CD4-positive, alpha-beta T cell (primary cell): Measurements from ENCODE around the gene PRKAR1A. TPM values are rescaled to one million over a fixed set of nuclear protein-coding genes. Genes with fewer than 3 reads are reported as not detected.

Experiments used
- ATAC-seq: fragments of 200-7000 bp; cut with Tn5 transposase; one replicate; pipeline ENCODE4 v1.10.0; 2022; ENCODE audit warnings: mild to moderate bottlenecking; ENCODE audit not compliant: poor library complexity
- CTCF ChIA-PET: fragments of 350-600 bp; sonication (Branson Sonifier 250); formaldehyde crosslinking; loops from one replicate; lab custom pipeline; 2021; ENCODE audit warnings: antibody characterized with exemption, inconsistent platforms; lab: Charles Lee
- POLR2A ChIA-PET: fragments of 350-600 bp; sonication (Branson Sonifier 250); formaldehyde crosslinking; loops from one replicate; lab custom pipeline; 2021; ENCODE audit warnings: antibody characterized with exemption, inconsistent platforms; lab: Charles Lee
- DNase-seq, 14 experiments: peaks; one replicate each; pipeline ENCODE4 v3.0.0-alpha.2; 2013 to 2020; ENCODE audit warnings: mixed read lengths in 2 of 14
- H3K27ac ChIP-seq, 2 donors: one replicate each; pipeline versions ENCODE4 v1.5.1 to v1.7.0; 2013; ENCODE audit warnings: low read length in 2 of 2, low read depth in 1 of 2, mild to moderate bottlenecking in 1 of 2
- H3K27me3 ChIP-seq, 2 experiments: 1 replicate in 1 of 2; 2 replicates in 1 of 2; pipeline versions ENCODE4 v1.6.1 to v1.7.0; 2013; ENCODE audit warnings: low read length in 2 of 2, control low read depth in 1 of 2, mild to moderate bottlenecking in 1 of 2, moderate library complexity in 1 of 2; ENCODE audit not compliant: insufficient read depth in 2 of 2, control insufficient read depth in 1 of 2
- H3K36me3 ChIP-seq: one replicate; pipeline ENCODE4 v1.6.1; 2013; ENCODE audit warnings: low read length, control low read depth; ENCODE audit not compliant: insufficient read depth
- H3K4me1 ChIP-seq: one replicate; pipeline ENCODE4 v1.6.1; 2013; ENCODE audit warnings: low read length, control low read depth; ENCODE audit not compliant: insufficient read depth
- H3K4me3 ChIP-seq: one replicate; pipeline ENCODE4 v1.5.1; 2013; ENCODE audit warnings: mild to moderate bottlenecking, low read length, moderate library complexity
- H3K9me3 ChIP-seq, 2 experiments: 1 replicate in 1 of 2; 2 replicates in 1 of 2; pipeline versions ENCODE4 v1.6.1 to v1.7.0; 2013; ENCODE audit warnings: low read length in 2 of 2, mild to moderate bottlenecking in 2 of 2, control low read depth in 1 of 2, moderate library complexity in 1 of 2; ENCODE audit not compliant: control insufficient read depth in 1 of 2, insufficient read depth in 1 of 2
- H3K27ac Mint-ChIP-seq: one replicate; pipeline ENCODE4 v1.8.0; 2020; ENCODE audit warnings: mixed read lengths
- H3K27me3 Mint-ChIP-seq: one replicate; pipeline ENCODE4 v1.8.0; 2021; ENCODE audit warnings: mixed read lengths
- H3K36me3 Mint-ChIP-seq: one replicate; pipeline ENCODE4 v1.8.0; 2021; ENCODE audit warnings: low read depth, mixed read lengths
- H3K4me1 Mint-ChIP-seq: one replicate; pipeline ENCODE4 v1.8.0; 2021; ENCODE audit warnings: low read depth, mixed read lengths
- H3K4me3 Mint-ChIP-seq: one replicate; pipeline ENCODE4 v1.8.0; 2020; ENCODE audit warnings: mild to moderate bottlenecking, mixed read lengths
- H3K9me3 Mint-ChIP-seq: one replicate; pipeline ENCODE4 v1.8.0; 2020; ENCODE audit warnings: mixed read lengths
- CTCF ChIP-seq: fragments of 200-600 bp; IDR thresholded peaks from one replicate; pipeline ENCODE4 v1.8.0; 2022; ENCODE audit warnings: antibody characterized with exemption, mild to moderate bottlenecking
- intact Hi-C, 2 experiments: fragments of 100-400 bp; cut with DNase I in 1 of 2; cut with micrococcal nuclease in 1 of 2; formaldehyde crosslinking; loops; one replicate each; pipeline versions ENCODE4 v1.15.1 to v1.9.0; 2023 to 2025; cut with DNase I, micrococcal nuclease
- total RNA-seq, 174 experiments: library from RNA in 2 of 174; stranded (reverse) in 2 of 174; gene quantifications; one replicate each; pipeline ENCODE4 v1.2.3 and lab custom pipeline; 2021 to 2026

PRKAR1A gene
- total RNA-seq, 2 experiments from 2014 or later = 88.8 to 89.1 TPM

- H3K27me3 Mint-ChIP-seq = peaks cover 19% of the 10 kb centered on the region
- H3K27ac ChIP-seq = no peak overlapping the region
- no peak overlapping the region for H3K4me3 ChIP-seq
- H3K9me3 Mint-ChIP-seq = no peaks in the 10 kb centered on the region
- H3K4me1 ChIP-seq = peaks cover 7% of the 10 kb centered on the region
- ATAC-seq (no peak), DNase-seq (no peak)
- no peak overlapping the region for H3K27ac Mint-ChIP-seq
- no peaks in the 10 kb centered on the region for H3K27me3 ChIP-seq
- intact Hi-C loops = no loop called here
- ChIA-PET CTCF (no interaction called here), POLR2A (interaction anchor here (0.6 kb wide), 1 partner anchor 238 kb away, joined by 3 read pairs; no protein-coding TSS in a partner anchor)
- H3K4me3 Mint-ChIP-seq = no peak overlapping the region
- H3K4me1 Mint-ChIP-seq = peaks cover 6% of the 10 kb centered on the region
- no peak for TF ChIP-seq CTCF
- H3K36me3 ChIP-seq = no peaks in the 10 kb centered on the region
- H3K9me3 ChIP-seq = no peaks in the 10 kb centered on the region
- no peaks in the 10 kb centered on the region for H3K36me3 Mint-ChIP-seq
These were observed 29.6 kb upstream of the PRKAR1A start for GRCh38 chr17:68482576-68483041.

GRCh38 chr17:68484458-68484857 is 27.8 kb upstream of the PRKAR1A start:
- CTCF ChIA-PET = no interaction called here
- intact Hi-C loops = no loop called here

GRCh38 chr17:68489919-68490318 is 22.3 kb upstream of the PRKAR1A start:
- no peak for ATAC-seq
- ChIA-PET CTCF (no interaction called here), POLR2A (no interaction called here)
- H3K27me3 ChIP-seq = no peaks in the 10 kb centered on the region
- Mint-ChIP-seq H3K27me3 (peaks cover 13% of the 10 kb centered on the region), H3K9me3 (no peaks in the 10 kb centered on the region), H3K4me3 (no peak overlapping the region), H3K27ac (no peak overlapping the region), H3K36me3 (no peaks in the 10 kb centered on the region), H3K4me1 (peaks cover 14% of the 10 kb centered on the region)
- no peak overlapping the region for H3K27ac ChIP-seq
- H3K36me3 ChIP-seq = no peaks in the 10 kb centered on the region
- no peak overlapping the region for H3K4me3 ChIP-seq
- no peak for DNase-seq
- no peak for TF ChIP-seq CTCF
- peaks cover 18% of the 10 kb centered on the region for H3K4me1 ChIP-seq
- intact Hi-C loops = no loop called here
- H3K9me3 ChIP-seq = no peaks in the 10 kb centered on the region

More at GRCh38 chr17:68484458-68484857, 27.8 kb upstream of the PRKAR1A start:
- H3K36me3 Mint-ChIP-seq = no peaks in the 10 kb centered on the region
- Histone ChIP-seq H3K36me3 (no peaks in the 10 kb centered on the region), H3K4me3 (no peak overlapping the region), H3K27ac (no peak overlapping the region), H3K4me1 (peaks cover 18% of the 10 kb centered on the region), H3K9me3 (no peaks in the 10 kb centered on the region), H3K27me3 (no peaks in the 10 kb centered on the region)
- no peak overlapping the region for H3K27ac Mint-ChIP-seq
- H3K4me3 Mint-ChIP-seq = no peak overlapping the region
- H3K27me3 Mint-ChIP-seq = peaks cover 19% of the 10 kb centered on the region
- H3K9me3 Mint-ChIP-seq = no peaks in the 10 kb centered on the region
- peaks cover 14% of the 10 kb centered on the region for H3K4me1 Mint-ChIP-seq
- DNase-seq (no peak), ATAC-seq (no peak)
- POLR2A ChIA-PET = interaction anchor here (0.6 kb wide), 1 partner anchor 22 kb away, joined by 3 read pairs; no protein-coding TSS in a partner anchor
- TF ChIP-seq CTCF = no peak
